HepG2 (cell line): ENCODE data around the gene ATG4D. TPM values are rescaled to one million over a fixed set of nuclear protein-coding genes. Genes with fewer than 3 reads are reported as not detected.

Experiments
- AGO2 ChIP-seq: fragments of 200-400 bp; formaldehyde crosslinking; optimal IDR thresholded peaks from 2 replicates; pipeline ENCODE3; 2017; ENCODE audit warnings: mild to moderate bottlenecking, low read depth, low read length, moderate library complexity
- ARNTL ChIP-seq: sonication (generic); formaldehyde crosslinking; IDR thresholded peaks from 2 replicates; pipeline ENCODE4 v1.4.0; 2020; ENCODE audit warnings: mild to moderate bottlenecking, missing genetic modification reagents
- EHMT2 ChIP-seq: fragments of 200-600 bp; sonication (generic); IDR thresholded peaks from 2 replicates; pipeline ENCODE4 v1.7.0; 2017; ENCODE audit warnings: antibody characterized with exemption, low read depth, low read length, borderline replicate concordance
- FOSL1 ChIP-seq: sonication (generic); formaldehyde crosslinking; IDR thresholded peaks from 2 replicates; pipeline ENCODE4 v1.9.0; 2021; ENCODE audit warnings: missing genetic modification reagents, borderline replicate concordance
- IRF2 ChIP-seq: IDR thresholded peaks from 2 replicates; pipeline ENCODE4 v1.6.1; 2018; ENCODE audit warnings: missing genetic modification reagents, missing compliant biosample characterization
- MED13 ChIP-seq: sonication (generic); formaldehyde crosslinking; IDR thresholded peaks from 2 replicates; pipeline ENCODE4 v1.5.0; 2020; ENCODE audit warnings: missing genetic modification reagents
- NFE2L1 ChIP-seq: sonication (generic); formaldehyde crosslinking; IDR thresholded peaks from 2 replicates; pipeline ENCODE4 v1.4.0; 2020; ENCODE audit warnings: missing genetic modification reagents, mild to moderate bottlenecking, borderline replicate concordance
- NR2F2 ChIP-seq: IDR thresholded peaks from 2 replicates; pipeline ENCODE4 v1.6.1; 2012; ENCODE audit warnings: low read depth, inconsistent platforms, borderline replicate concordance
- RBFOX2 ChIP-seq: fragments of 200-400 bp; formaldehyde crosslinking; IDR thresholded peaks from 2 replicates; pipeline ENCODE4 v1.6.1; 2017; ENCODE audit warnings: low read depth, mild to moderate bottlenecking, low read length
- ZNF530 ChIP-seq: sonication (generic); formaldehyde crosslinking; IDR thresholded peaks from 2 replicates; pipeline ENCODE4 v1.5.0; 2020; ENCODE audit warnings: low read depth, mild to moderate bottlenecking, missing genetic modification reagents
- ZNF788 ChIP-seq: sonication (generic); formaldehyde crosslinking; IDR thresholded peaks from 2 replicates; pipeline ENCODE4 v1.5.0; 2020; ENCODE audit warnings: mild to moderate bottlenecking, missing genetic modification reagents, borderline replicate concordance
- ZSCAN30 ChIP-seq: sonication (generic); formaldehyde crosslinking; IDR thresholded peaks from 2 replicates; pipeline ENCODE4 v1.5.0; 2020; ENCODE audit warnings: mild to moderate bottlenecking, missing genetic modification reagents
- polyA plus RNA-seq, 8 experiments: library from polyadenylated mRNA; depleted of rRNA in 3 of 8; stranded (reverse) in 7 of 8; unstranded in 1 of 8; fragments of >200 nt; fragmentation: Illumina TruSeq in 4 of 8; extraction: Trizol in 4 of 8; gene quantifications; 2 replicates each; pipeline versions ENCODE4 v1.2.1 to v1.2.3, GENCODE V29; 2011 to 2016; ENCODE audit warnings: low read depth in 4 of 8, missing spikeins in 1 of 8, mixed read lengths in 1 of 8; ENCODE audit not compliant: insufficient read depth in 1 of 8
- total RNA-seq, 5 experiments: library from RNA; depleted of rRNA; stranded (reverse); fragments of >200 nt; fragmentation: Illumina TruSeq; extraction: Trizol; gene quantifications; 2 replicates each; pipeline ENCODE4 v1.2.3, GENCODE V29; 2016; ENCODE audit warnings: low read depth in 1 of 5
- TF ChIP-seq, protein P1 (sequence below): sonication (generic); formaldehyde crosslinking; IDR thresholded peaks from 2 replicates; pipeline ENCODE4 v1.4.0; 2020; ENCODE audit warnings: mild to moderate bottlenecking, low read depth, missing genetic modification reagents
- TF ChIP-seq, protein P2 (sequence below): sonication (generic); formaldehyde crosslinking; IDR thresholded peaks from 2 replicates; pipeline ENCODE4 v1.4.0; 2020; ENCODE audit warnings: missing genetic modification reagents, borderline replicate concordance
- TF ChIP-seq, protein P3 (sequence below): sonication (generic); formaldehyde crosslinking; IDR thresholded peaks from 2 replicates; pipeline ENCODE4 v1.9.0; 2021; ENCODE audit warnings: missing genetic modification reagents, borderline replicate concordance
- TF ChIP-seq, protein P4 (sequence below): sonication (generic); formaldehyde crosslinking; IDR thresholded peaks from 2 replicates; pipeline ENCODE4 v1.4.0; 2020; ENCODE audit warnings: missing genetic modification reagents
- TF ChIP-seq, protein P5 (sequence below): sonication (generic); formaldehyde crosslinking; IDR thresholded peaks from 2 replicates; pipeline ENCODE4 v1.5.1; 2020; ENCODE audit warnings: mild to moderate bottlenecking, missing genetic modification reagents, moderate library complexity
- TF ChIP-seq, protein P6 (sequence below): IDR thresholded peaks from 2 replicates; pipeline ENCODE4 v1.6.1; 2016; ENCODE audit warnings: control low read depth

The ATG4D gene
- total and polyA plus RNA-seq, 2 of the 13 experiments (the other 11 are each of a cell fraction or from before 2014, with no cell fraction given): 17.8 to 19.0 TPM

DNA sequence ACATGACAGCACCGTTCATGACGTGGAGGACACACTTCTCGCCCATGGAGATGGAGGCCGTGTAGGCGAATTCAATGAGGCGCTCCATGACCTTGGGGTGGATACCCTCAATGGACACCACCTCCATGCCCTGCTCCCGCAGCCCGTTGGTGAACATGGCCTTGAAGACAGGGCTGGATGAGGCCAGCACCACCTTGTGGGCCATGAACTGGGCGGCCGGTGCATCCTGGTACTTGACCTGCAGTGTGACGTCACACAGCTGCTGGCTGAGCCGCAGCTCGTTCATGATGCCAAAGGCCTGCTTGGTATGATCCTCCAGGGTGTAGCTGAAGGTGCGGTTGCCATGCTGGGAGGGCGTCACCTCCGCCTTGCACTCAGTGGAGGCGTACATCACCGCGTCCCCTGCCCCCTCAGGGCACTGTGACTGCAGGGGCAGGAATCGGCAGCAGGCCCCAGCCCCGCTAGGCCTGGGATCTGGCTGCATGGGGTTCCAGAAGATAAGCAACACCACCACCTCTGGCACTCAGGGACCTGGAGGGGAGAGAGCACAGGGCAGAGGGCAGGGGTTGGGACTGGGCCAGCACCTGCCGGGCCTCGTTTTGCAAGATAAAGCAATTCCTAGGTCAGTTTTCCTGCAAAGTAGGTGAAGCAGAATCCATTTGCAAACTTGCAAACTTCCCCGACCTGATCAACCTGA is 44.0 kb upstream of the ATG4D start (continued):
- TF ChIP-seq, protein P1, sequence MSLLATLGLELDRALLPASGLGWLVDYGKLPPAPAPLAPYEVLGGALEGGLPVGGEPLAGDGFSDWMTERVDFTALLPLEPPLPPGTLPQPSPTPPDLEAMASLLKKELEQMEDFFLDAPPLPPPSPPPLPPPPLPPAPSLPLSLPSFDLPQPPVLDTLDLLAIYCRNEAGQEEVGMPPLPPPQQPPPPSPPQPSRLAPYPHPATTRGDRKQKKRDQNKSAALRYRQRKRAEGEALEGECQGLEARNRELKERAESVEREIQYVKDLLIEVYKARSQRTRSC: no peak
- TF ChIP-seq ZSCAN30 (CRISPR knock-in tag): no peak
- TF ChIP-seq IRF2 (CRISPR knock-in tag): no peak
- peak; percentile 82 for TF ChIP-seq AGO2
- TF ChIP-seq ZNF530 (CRISPR knock-in tag): no peak
- TF ChIP-seq, protein P2, sequence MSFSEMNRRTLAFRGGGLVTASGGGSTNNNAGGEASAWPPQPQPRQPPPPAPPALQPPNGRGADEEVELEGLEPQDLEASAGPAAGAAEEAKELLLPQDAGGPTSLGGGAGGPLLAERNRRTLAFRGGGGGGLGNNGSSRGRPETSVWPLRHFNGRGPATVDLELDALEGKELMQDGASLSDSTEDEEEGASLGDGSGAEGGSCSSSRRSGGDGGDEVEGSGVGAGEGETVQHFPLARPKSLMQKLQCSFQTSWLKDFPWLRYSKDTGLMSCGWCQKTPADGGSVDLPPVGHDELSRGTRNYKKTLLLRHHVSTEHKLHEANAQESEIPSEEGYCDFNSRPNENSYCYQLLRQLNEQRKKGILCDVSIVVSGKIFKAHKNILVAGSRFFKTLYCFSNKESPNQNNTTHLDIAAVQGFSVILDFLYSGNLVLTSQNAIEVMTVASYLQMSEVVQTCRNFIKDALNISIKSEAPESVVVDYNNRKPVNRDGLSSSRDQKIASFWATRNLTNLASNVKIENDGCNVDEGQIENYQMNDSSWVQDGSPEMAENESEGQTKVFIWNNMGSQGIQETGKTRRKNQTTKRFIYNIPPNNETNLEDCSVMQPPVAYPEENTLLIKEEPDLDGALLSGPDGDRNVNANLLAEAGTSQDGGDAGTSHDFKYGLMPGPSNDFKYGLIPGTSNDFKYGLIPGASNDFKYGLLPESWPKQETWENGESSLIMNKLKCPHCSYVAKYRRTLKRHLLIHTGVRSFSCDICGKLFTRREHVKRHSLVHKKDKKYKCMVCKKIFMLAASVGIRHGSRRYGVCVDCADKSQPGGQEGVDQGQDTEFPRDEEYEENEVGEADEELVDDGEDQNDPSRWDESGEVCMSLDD (CRISPR knock-in tag): no peak
- TF ChIP-seq ZNF788 (CRISPR knock-in tag): no peak
- no peak for TF ChIP-seq EHMT2
- TF ChIP-seq MED13: no peak
- no peak for TF ChIP-seq NFE2L1 (CRISPR knock-in tag)
- TF ChIP-seq ARNTL (CRISPR knock-in tag): no peak
- TF ChIP-seq, protein P3, sequence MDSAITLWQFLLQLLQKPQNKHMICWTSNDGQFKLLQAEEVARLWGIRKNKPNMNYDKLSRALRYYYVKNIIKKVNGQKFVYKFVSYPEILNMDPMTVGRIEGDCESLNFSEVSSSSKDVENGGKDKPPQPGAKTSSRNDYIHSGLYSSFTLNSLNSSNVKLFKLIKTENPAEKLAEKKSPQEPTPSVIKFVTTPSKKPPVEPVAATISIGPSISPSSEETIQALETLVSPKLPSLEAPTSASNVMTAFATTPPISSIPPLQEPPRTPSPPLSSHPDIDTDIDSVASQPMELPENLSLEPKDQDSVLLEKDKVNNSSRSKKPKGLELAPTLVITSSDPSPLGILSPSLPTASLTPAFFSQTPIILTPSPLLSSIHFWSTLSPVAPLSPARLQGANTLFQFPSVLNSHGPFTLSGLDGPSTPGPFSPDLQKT: no peak
- TF ChIP-seq, protein P4, sequence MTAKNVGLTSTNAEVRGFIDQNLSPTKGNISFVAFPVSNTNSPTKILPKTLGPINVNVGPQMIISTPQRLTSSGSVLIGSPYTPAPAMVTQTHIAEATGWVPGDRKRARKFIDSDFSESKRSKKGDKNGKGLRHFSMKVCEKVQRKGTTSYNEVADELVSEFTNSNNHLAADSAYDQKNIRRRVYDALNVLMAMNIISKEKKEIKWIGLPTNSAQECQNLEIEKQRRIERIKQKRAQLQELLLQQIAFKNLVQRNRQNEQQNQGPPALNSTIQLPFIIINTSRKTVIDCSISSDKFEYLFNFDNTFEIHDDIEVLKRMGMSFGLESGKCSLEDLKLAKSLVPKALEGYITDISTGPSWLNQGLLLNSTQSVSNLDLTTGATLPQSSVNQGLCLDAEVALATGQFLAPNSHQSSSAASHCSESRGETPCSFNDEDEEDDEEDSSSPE (CRISPR knock-in tag): no peak
- no peak for TF ChIP-seq NR2F2
- TF ChIP-seq, protein P5, sequence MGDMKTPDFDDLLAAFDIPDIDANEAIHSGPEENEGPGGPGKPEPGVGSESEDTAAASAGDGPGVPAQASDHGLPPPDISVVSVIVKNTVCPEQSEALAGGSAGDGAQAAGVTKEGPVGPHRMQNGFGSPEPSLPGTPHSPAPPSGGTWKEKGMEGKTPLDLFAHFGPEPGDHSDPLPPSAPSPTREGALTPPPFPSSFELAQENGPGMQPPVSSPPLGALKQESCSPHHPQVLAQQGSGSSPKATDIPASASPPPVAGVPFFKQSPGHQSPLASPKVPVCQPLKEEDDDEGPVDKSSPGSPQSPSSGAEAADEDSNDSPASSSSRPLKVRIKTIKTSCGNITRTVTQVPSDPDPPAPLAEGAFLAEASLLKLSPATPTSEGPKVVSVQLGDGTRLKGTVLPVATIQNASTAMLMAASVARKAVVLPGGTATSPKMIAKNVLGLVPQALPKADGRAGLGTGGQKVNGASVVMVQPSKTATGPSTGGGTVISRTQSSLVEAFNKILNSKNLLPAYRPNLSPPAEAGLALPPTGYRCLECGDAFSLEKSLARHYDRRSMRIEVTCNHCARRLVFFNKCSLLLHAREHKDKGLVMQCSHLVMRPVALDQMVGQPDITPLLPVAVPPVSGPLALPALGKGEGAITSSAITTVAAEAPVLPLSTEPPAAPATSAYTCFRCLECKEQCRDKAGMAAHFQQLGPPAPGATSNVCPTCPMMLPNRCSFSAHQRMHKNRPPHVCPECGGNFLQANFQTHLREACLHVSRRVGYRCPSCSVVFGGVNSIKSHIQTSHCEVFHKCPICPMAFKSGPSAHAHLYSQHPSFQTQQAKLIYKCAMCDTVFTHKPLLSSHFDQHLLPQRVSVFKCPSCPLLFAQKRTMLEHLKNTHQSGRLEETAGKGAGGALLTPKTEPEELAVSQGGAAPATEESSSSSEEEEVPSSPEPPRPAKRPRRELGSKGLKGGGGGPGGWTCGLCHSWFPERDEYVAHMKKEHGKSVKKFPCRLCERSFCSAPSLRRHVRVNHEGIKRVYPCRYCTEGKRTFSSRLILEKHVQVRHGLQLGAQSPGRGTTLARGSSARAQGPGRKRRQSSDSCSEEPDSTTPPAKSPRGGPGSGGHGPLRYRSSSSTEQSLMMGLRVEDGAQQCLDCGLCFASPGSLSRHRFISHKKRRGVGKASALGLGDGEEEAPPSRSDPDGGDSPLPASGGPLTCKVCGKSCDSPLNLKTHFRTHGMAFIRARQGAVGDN (CRISPR knock-in tag): peak; percentile 40
- TF ChIP-seq RBFOX2: peak; percentile 54; the same call in 1 of the 2 replicates
- TF ChIP-seq FOSL1 (CRISPR knock-in tag): no peak
- TF ChIP-seq, protein P6, sequence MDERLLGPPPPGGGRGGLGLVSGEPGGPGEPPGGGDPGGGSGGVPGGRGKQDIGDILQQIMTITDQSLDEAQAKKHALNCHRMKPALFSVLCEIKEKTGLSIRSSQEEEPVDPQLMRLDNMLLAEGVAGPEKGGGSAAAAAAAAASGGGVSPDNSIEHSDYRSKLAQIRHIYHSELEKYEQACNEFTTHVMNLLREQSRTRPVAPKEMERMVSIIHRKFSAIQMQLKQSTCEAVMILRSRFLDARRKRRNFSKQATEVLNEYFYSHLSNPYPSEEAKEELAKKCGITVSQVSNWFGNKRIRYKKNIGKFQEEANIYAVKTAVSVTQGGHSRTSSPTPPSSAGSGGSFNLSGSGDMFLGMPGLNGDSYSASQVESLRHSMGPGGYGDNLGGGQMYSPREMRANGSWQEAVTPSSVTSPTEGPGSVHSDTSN (CRISPR knock-in tag): no peak
